Raji (cell line): Measurements from ENCODE around the gene ABHD2.

Source experiments
- POLR2A ChIP-seq: IDR thresholded peaks from 2 replicates; pipeline ENCODE4 v1.6.1; 2011; ENCODE audit warnings: low read depth, low read length, control low read depth; ENCODE audit not compliant: insufficient read depth

ABHD2 gene

GRCh38 chr15:89197503-89197971 lies 109.3 kb downstream of the ABHD2 start:
- no peak for TF ChIP-seq POLR2A

GRCh38 chr15:89198196-89198595 lies 109.9 kb downstream of the ABHD2 start:
- no peak for TF ChIP-seq POLR2A

- no peak for TF ChIP-seq POLR2A
Observed at GRCh38 chr15:89198934-89199333, 110.7 kb downstream of the ABHD2 start.

- no peak for TF ChIP-seq POLR2A
Observed at GRCh38 chr15:89199746-89200145, 111.5 kb downstream of the ABHD2 start.

GRCh38 chr15:89200182-89200581 lies 111.9 kb downstream of the ABHD2 start:
- no peak for TF ChIP-seq POLR2A

GRCh38 chr15:89201465-89202005 lies 113.3 kb downstream of the ABHD2 start:
- TF ChIP-seq POLR2A = no peak

GRCh38 chr15:89203705-89204273 lies 115.5 kb downstream of the ABHD2 start:
- TF ChIP-seq POLR2A = no peak

- no peak for TF ChIP-seq POLR2A
Observed at GRCh38 chr15:89205991-89206585, 117.8 kb downstream of the ABHD2 start.

- TF ChIP-seq POLR2A = no peak
Observed at GRCh38 chr15:89206908-89207331, 118.7 kb downstream of the ABHD2 start.

- TF ChIP-seq POLR2A = no peak
Observed at GRCh38 chr15:89208256-89208655, 120.0 kb downstream of the ABHD2 start.

- no peak for TF ChIP-seq POLR2A
Observed at GRCh38 chr15:89209057-89209456, 120.8 kb downstream of the ABHD2 start.

- no peak for TF ChIP-seq POLR2A
Observed at GRCh38 chr15:89211678-89212170, 123.5 kb downstream of the ABHD2 start.

- TF ChIP-seq POLR2A = no peak
Observed at GRCh38 chr15:89215627-89216026, 127.4 kb downstream of the ABHD2 start.

- TF ChIP-seq POLR2A = no peak
Observed at GRCh38 chr15:89217031-89217430, 128.8 kb downstream of the ABHD2 start.

GRCh38 chr15:89217686-89218376 lies 129.6 kb downstream of the ABHD2 start:
- TF ChIP-seq POLR2A = no peak

- TF ChIP-seq POLR2A = no peak
Observed at GRCh38 chr15:89218531-89218930, 130.3 kb downstream of the ABHD2 start.
